ENCODE data around the gene EBPL.
"Not testable (repeated sequence)": the region's sequence is repeated elsewhere in the genome, so short reads cannot be mapped to it uniquely, and the experiment has no call there.

EBPL gene

DNA sequence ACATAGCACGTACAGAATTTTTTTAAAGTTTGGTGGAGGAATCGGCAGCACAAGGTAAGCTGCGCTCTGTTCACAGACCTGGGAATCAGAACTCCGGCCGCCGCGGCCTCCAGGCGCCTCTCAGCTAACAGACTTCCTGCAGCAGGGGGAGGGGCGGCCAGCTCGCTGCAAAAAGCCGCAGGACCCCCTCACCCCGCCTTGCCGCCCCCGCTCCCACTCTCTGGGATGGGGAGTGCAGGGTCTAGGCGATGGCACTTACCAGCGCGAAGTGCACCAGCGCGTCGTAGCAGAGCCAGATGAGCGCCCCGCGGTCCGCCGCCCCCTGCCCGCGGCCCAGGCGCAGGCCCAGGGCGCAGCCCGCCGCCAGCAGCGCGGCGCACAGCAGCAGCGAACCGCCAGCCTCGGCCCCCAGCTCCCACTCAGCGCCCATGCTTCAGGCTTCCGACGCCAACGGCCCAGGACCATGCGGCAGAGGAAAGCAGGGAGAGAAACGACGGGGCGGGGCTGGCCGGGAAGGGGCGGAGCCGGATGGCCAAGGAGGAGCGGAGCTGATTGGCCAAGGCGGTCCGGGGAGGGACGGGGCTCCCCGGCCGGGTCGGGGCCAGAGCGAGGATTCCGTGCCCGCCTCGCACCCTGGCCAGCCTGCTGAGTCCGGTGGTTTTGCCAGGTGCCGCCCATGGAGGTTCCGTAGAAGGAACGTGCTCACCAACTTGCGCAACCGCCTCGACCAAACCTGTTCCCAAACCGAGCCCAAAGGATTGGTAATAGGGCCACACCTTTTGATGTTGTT, at the start of gene EBPL:
Gene EBPL (minus strand): TSS at position 492 of the 790 bp plus-strand sequence. CDS start 62 bp downstream, at position 430.
- H3K36me3 Mint-ChIP-seq (ENCODE audit: insufficient read depth): peaks cover 5% of the 10 kb centered on the region
- no peaks in the 10 kb centered on the region for H3K9me3 Mint-ChIP-seq
- H3K27ac Mint-ChIP-seq (ENCODE audit: low read depth): no peak within 1 kb of the TSS
- ATAC-seq (replicated peaks; ENCODE audit: extremely low read depth, poor library complexity, severe bottlenecking) (peak; percentile 87), DNase-seq (ENCODE audit: low spot score in 2 of 2) (peak; percentile 57)
- no peaks in the 10 kb centered on the region for H3K27me3 Mint-ChIP-seq
- H3K4me3 Mint-ChIP-seq: peak within 1 kb of the TSS; percentile 80
- peaks cover 23% of the 10 kb centered on the region for H3K4me1 Mint-ChIP-seq

DNA sequence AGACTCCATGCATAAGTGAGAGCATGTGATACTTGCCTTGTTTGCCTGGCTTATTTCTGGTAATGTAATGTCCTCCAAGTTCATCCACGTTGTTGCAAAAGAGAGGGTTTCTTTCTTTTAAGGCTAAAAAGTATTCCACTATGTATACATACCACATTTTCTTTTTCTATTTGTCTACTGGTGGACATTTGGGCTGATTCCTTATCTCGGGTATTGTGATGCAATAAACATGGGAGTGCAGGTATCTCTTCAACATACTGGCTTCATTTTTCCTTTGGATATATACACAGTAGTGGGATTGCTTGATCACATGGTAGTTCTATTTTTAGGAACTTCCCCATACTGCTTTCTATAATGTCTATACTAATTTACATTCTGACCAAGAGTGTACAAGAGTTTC, 49.6 kb upstream of the EBPL start:
- DNase-seq (ENCODE audit: low spot score in 2 of 2) (no peak), ATAC-seq (replicated peaks; ENCODE audit: extremely low read depth, poor library complexity, severe bottlenecking) (no peak)
- no peaks in the 10 kb centered on the region for H3K9me3 Mint-ChIP-seq
- H3K27me3 Mint-ChIP-seq: no peaks in the 10 kb centered on the region
- no peak overlapping the region for H3K4me3 Mint-ChIP-seq
- no peak overlapping the region for H3K27ac Mint-ChIP-seq (ENCODE audit: low read depth)
- H3K36me3 Mint-ChIP-seq (ENCODE audit: insufficient read depth): peaks cover 19% of the 10 kb centered on the region
- no peaks in the 10 kb centered on the region for H3K4me1 Mint-ChIP-seq

DNA sequence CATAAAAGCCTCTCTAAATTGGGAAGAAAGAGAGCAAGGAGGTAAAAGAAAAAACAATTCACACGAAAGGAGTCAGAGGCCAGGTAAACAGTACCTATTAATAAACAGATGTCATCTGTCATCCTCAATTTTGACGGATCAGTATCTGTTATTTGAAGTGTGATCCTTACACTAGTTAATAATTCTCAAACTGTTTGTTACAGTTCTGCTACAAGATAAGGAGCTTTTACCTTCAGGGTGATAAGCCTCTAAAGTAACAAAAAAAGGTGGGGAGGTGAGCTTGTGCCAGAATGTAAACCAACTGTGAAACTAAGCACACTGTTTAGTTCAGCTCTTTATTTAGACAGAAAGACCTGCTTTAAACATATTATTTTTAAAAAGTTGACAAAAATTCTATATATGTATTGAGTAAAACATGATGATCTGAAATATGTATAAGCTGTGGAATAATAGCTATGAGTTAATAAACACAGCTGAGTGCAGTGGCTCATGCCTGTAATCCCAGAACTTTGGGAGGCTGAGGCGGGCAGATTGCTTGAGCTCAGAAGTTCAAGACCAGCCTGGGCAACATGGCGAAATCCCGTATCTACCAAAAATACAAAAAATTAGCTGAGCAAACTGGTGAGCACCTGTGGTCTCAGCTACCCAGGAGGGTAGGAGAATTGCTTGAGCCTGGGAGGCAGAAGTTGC, 48.4 kb upstream of the EBPL start:
- H3K4me1 Mint-ChIP-seq: no peaks in the 10 kb centered on the region
- DNase-seq (ENCODE audit: low spot score in 2 of 2) (no peak), ATAC-seq (replicated peaks; ENCODE audit: extremely low read depth, poor library complexity, severe bottlenecking) (no peak)
- no peaks in the 10 kb centered on the region for H3K9me3 Mint-ChIP-seq
- H3K36me3 Mint-ChIP-seq (ENCODE audit: insufficient read depth): peaks cover 11% of the 10 kb centered on the region
- H3K27ac Mint-ChIP-seq (ENCODE audit: low read depth): no peak overlapping the region
- H3K27me3 Mint-ChIP-seq: no peaks in the 10 kb centered on the region
- H3K4me3 Mint-ChIP-seq: no peak overlapping the region

DNA sequence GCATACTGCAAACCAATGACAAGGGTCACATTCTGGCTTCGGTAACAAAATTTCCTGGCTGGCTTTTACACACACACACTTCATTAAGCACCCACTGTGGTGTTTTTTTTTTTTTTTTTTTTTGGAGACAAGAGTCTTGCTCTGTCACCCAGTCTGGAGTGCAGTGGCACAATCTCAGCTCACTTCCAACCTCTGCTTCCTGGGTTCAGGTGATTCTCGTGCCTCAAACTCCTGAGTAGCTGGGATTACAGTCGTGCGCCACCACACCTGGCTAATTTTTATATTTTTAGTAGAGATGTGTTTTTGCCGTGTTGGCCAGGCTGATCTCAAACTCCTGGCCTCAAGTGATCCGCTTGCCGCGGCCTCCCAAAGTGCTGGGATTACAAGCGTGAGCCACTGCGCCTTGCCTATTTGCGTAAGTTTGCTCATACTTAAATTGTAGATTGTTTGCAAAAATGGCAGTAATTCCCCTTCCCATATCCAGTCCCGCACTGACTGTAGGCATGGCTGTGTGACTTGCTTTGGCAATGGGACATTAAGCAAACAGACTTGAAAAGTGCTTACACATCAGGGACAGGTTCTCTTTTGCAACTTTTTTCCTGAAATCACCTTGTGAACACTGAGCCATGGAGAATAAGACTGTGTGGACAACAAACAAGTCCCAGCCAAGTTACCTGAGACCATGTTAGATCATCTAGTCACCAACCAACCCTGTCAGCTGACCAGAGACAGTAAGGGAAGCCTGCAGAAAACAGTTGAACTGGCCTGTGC, 42.1 kb upstream of the EBPL start:
- ATAC-seq (replicated peaks; ENCODE audit: extremely low read depth, poor library complexity, severe bottlenecking): no peak

DNA sequence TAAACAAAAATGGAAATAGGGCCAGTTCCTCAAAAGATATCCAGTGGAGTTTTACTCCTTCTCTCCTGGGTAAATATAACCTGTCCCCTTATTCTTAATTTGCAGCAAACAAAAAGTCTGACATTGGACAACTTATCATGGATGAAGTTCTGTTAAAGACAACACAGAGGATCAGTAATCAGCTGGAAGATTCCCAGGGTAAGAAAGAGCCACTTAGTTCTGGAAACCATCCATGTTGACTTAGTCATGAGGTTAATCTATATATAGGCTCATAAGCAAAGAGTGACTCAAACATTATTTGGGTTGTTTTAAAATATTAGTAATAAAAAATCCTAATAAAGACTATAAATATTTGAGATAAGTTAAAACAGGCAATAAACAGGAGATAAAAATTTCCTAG, 40.5 kb upstream of the EBPL start:
- Mint-ChIP-seq H3K27me3 (no peaks in the 10 kb centered on the region), H3K4me3 (no peak overlapping the region), H3K27ac (ENCODE audit: low read depth) (no peak overlapping the region), H3K36me3 (ENCODE audit: insufficient read depth) (peaks cover 27% of the 10 kb centered on the region), H3K4me1 (no peaks in the 10 kb centered on the region), H3K9me3 (no peaks in the 10 kb centered on the region)
- ATAC-seq (replicated peaks; ENCODE audit: extremely low read depth, poor library complexity, severe bottlenecking) (no peak), DNase-seq (ENCODE audit: low spot score in 2 of 2) (no peak)

More for the DNA sequence above, 42.1 kb upstream of the EBPL start:
- Mint-ChIP-seq H3K4me1 (no peaks in the 10 kb centered on the region), H3K4me3 (no peak overlapping the region), H3K27ac (ENCODE audit: low read depth) (peak overlapping the region; percentile 62), H3K27me3 (no peaks in the 10 kb centered on the region), H3K9me3 (no peaks in the 10 kb centered on the region), H3K36me3 (ENCODE audit: insufficient read depth) (peaks cover 19% of the 10 kb centered on the region)
- no peak for DNase-seq (ENCODE audit: low spot score in 2 of 2)

DNA sequence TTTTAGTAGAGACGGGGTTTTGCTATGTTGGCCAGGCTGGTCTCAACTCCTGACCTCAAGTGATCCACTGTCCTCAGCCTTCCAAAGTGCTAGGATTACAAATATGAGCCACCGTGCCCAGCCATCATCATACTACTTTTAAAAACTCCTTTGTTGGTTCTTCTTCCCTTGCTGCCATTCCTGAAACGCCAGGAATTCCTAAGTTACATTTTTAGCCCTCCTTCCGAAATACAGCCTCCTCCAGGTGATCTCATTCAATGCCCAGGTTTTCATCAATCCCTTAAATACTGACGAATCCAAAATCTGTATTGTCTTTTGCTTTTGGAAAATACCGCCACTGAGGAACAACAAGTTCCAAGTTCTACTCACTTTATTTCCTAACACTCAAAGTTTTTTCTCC, 25.3 kb upstream of the EBPL start:
- peaks cover 30% of the 10 kb centered on the region for H3K36me3 Mint-ChIP-seq (ENCODE audit: insufficient read depth)
- ATAC-seq (replicated peaks; ENCODE audit: extremely low read depth, poor library complexity, severe bottlenecking): no peak
- H3K9me3 Mint-ChIP-seq: peaks cover 14% of the 10 kb centered on the region
- no peaks in the 10 kb centered on the region for H3K27me3 Mint-ChIP-seq
- no peak overlapping the region for H3K27ac Mint-ChIP-seq (ENCODE audit: low read depth)
- no peak overlapping the region for H3K4me3 Mint-ChIP-seq
- no peaks in the 10 kb centered on the region for H3K4me1 Mint-ChIP-seq
- no peak for DNase-seq (ENCODE audit: low spot score in 2 of 2)

DNA sequence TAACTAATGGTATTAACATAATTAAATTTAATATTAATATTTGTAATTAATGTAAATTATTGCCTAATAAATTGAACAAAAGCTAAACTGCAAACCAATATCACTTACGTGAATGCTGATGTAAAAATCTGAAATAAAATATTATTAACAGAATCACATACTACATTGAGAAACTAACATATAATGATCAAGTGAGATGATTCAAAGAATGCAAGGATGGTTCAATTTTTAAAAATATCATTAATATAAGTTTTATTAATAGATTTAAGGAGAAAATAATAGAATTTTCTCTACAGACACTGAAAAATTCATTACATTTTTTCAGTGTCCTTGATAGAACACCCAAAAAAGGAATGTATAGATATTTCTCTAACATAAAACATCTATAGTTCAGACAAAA, 23.5 kb upstream of the EBPL start:
- Mint-ChIP-seq H3K4me3 (no peak overlapping the region), H3K27me3 (no peaks in the 10 kb centered on the region), H3K27ac (ENCODE audit: low read depth) (no peak overlapping the region), H3K9me3 (peaks cover 14% of the 10 kb centered on the region), H3K36me3 (ENCODE audit: insufficient read depth) (peaks cover 23% of the 10 kb centered on the region), H3K4me1 (no peaks in the 10 kb centered on the region)
- ATAC-seq (replicated peaks; ENCODE audit: extremely low read depth, poor library complexity, severe bottlenecking): no peak
- no peak for DNase-seq (ENCODE audit: low spot score in 2 of 2)

DNA sequence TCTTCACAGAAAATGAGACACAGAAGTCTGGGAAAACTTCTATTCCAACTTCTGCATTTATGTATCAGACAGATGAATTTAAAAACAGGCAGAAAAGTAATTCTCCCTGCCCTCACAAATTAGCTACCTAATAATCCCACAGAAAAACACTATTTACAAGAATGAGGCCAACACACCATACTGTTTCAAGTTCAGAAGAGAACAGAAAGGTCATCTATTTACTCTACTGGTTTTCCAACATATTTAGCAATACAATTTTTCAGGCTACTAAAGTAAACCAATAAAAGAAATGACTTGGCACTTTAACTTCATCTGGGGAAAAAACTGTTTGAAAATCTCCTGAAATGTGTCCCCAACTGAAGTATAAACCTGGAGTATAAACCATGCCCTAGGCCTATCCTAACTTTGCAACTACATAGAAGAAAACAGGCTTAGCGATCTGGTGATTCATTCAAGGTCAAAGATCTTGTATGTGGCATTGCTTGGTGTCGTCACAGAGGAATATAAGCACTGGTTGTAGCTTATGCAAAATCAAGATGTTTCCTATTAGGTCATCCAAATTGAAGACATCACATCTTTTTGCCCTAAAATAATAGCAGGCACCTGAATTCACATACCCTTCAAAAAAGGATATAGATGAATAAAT, 20.1 kb upstream of the EBPL start:
- no peak overlapping the region for H3K4me3 Mint-ChIP-seq
- DNase-seq (ENCODE audit: low spot score in 2 of 2) (no peak), ATAC-seq (replicated peaks; ENCODE audit: extremely low read depth, poor library complexity, severe bottlenecking) (no peak)
- H3K4me1 Mint-ChIP-seq: no peaks in the 10 kb centered on the region
- H3K27ac Mint-ChIP-seq (ENCODE audit: low read depth): no peak overlapping the region
- no peaks in the 10 kb centered on the region for H3K27me3 Mint-ChIP-seq
- peaks cover 32% of the 10 kb centered on the region for H3K36me3 Mint-ChIP-seq (ENCODE audit: insufficient read depth)
- peaks cover 5% of the 10 kb centered on the region for H3K9me3 Mint-ChIP-seq

DNA sequence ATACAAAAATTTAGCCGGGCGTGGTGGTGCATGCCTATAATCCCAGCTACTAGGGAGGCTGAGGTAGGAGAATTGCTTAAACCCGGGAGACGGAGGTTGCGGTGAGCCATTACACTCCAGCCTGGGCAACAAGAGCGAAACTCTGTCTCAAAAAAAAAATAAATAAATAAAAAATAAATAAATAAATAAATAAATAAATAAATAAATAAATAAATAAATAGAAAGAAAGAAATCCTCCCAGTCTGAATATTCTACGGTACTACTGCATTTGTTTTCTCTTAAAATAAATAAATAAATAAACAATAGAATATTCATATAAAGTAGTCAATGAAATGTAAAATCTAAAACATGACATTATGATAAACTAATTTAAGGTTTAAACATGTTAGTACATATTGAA, 13.0 kb upstream of the EBPL start:
- not testable (repeated sequence) for ATAC-seq (replicated peaks; ENCODE audit: extremely low read depth, poor library complexity, severe bottlenecking); H3K27me3 Mint-ChIP-seq; H3K4me1 Mint-ChIP-seq; H3K4me3 Mint-ChIP-seq; DNase-seq (ENCODE audit: low spot score in 2 of 2); H3K9me3 Mint-ChIP-seq; H3K27ac Mint-ChIP-seq (ENCODE audit: low read depth)
- H3K36me3 Mint-ChIP-seq (ENCODE audit: insufficient read depth): peaks cover 38% of the 10 kb centered on the region

DNA sequence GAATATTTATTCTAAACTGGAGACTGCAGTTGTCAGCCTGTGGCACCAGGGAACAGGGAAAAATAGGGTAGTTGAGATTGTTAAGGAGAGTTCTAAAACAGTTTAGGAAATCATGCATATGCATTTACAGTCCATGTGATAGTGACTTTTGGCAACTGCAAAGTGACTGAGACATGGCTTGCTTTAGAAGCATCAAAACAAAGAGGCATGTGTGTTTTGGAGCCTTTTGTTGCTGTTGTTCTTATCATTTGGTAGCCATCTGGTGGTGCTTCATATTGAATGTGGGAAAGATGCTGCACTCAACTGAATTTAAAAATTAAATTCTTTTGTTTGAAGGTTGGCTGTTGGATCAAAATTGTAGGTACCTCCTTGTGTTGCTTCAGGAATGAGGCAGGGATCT, 10.2 kb upstream of the EBPL start:
- H3K4me3 Mint-ChIP-seq: no peak overlapping the region
- no peaks in the 10 kb centered on the region for H3K9me3 Mint-ChIP-seq
- no peak overlapping the region for H3K27ac Mint-ChIP-seq (ENCODE audit: low read depth)
- no peak for ATAC-seq (replicated peaks; ENCODE audit: extremely low read depth, poor library complexity, severe bottlenecking)
- H3K36me3 Mint-ChIP-seq (ENCODE audit: insufficient read depth): peaks cover 22% of the 10 kb centered on the region
- DNase-seq (ENCODE audit: low spot score in 2 of 2): no peak
- H3K4me1 Mint-ChIP-seq: no peaks in the 10 kb centered on the region
- H3K27me3 Mint-ChIP-seq: no peaks in the 10 kb centered on the region

DNA sequence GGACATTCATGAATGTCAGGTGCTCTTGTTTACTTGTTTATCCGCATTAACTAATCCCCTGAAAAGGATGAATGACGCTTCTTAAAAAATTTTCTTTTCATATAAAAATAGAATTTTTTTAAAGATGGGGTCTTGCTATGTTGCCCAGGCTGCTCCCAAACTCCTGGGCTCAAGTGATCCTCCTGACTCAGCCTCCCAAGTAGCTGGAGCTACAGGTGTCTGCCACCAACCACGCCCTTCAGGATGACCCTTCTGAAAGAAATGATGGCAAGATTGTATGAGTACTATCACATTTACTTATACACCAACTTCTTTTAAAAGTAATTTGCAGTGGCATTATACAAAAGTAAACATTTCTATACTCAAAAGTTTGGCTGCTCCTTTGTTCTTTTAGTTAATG, 6.2 kb upstream of the EBPL start:
- ATAC-seq (replicated peaks; ENCODE audit: extremely low read depth, poor library complexity, severe bottlenecking) (no peak), DNase-seq (ENCODE audit: low spot score in 2 of 2) (no peak)
- no peaks in the 10 kb centered on the region for H3K27me3 Mint-ChIP-seq
- H3K9me3 Mint-ChIP-seq: no peaks in the 10 kb centered on the region
- no peak overlapping the region for H3K27ac Mint-ChIP-seq (ENCODE audit: low read depth)
- no peak overlapping the region for H3K4me3 Mint-ChIP-seq
- H3K36me3 Mint-ChIP-seq (ENCODE audit: insufficient read depth): peaks cover 15% of the 10 kb centered on the region
- no peaks in the 10 kb centered on the region for H3K4me1 Mint-ChIP-seq

DNA sequence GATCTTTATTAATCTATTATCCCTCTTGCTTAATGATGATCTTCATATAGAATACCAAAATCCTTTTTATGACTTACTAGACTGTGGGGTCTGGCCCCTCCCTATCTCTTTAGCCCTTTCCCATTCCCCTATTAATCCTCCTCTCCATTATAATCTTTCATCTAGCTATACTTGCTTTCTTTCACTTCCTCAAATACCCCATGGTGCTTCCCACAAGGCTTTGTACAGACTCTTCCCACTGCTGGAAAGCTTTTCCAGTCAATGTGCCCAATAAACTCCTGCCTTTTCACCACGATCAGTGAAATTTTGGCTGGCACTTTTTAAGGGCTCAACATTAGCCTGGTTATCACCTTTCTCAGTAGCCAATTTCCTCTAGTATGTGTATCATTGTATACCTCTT, 3.2 kb upstream of the EBPL start:
- DNase-seq (ENCODE audit: low spot score in 2 of 2): no peak
- Mint-ChIP-seq H3K4me3 (no peak overlapping the region), H3K36me3 (ENCODE audit: insufficient read depth) (peaks cover 4% of the 10 kb centered on the region), H3K27ac (ENCODE audit: low read depth) (no peak overlapping the region), H3K4me1 (peaks cover 7% of the 10 kb centered on the region), H3K27me3 (no peaks in the 10 kb centered on the region), H3K9me3 (no peaks in the 10 kb centered on the region)
- ATAC-seq (replicated peaks; ENCODE audit: extremely low read depth, poor library complexity, severe bottlenecking): no peak
